Measurements from ENCODE around the gene COL18A1. TPM values are rescaled to one million over a fixed set of nuclear protein-coding genes. Genes with fewer than 3 reads are reported as not detected.

The COL18A1 gene
- polyA plus RNA-seq, 1 donor (not counting 4 experiments of a cell fraction or from before 2014, with no cell fraction given) = 13.0 TPM

- FAIRE-seq (no peak), DNase-seq (ENCODE audit: low read depth, low spot score) (no peak)
- no peaks in the 10 kb centered on the region for H3K4me1 ChIP-seq (ENCODE audit: control insufficient read depth, extremely low read depth, insufficient read depth, low read length)
- no peak overlapping the region for H3K4me2 ChIP-seq (ENCODE audit: control insufficient read depth, extremely low read depth, insufficient read depth, low read depth, low read length)
- H3K9ac ChIP-seq (ENCODE audit: control insufficient read depth, extremely low read depth, insufficient read depth, low read length) = no peak overlapping the region
- H3K79me2 ChIP-seq (ENCODE audit: control insufficient read depth, insufficient read depth, low read length) = no peaks in the 10 kb centered on the region
- H3K9me3 ChIP-seq (ENCODE audit: control insufficient read depth, low read depth, low read length) = no peaks in the 10 kb centered on the region
- no peak overlapping the region for H3K4me3 ChIP-seq (ENCODE audit: control insufficient read depth in 2 of 3, extremely low read depth in 1 of 3, insufficient read depth in 2 of 3, low read depth in 1 of 3, low read length in 3 of 3)
- no peak overlapping the region for H3K27ac ChIP-seq (ENCODE audit: control insufficient read depth, insufficient read depth, low read length)
- no peak overlapping the region for H2AFZ ChIP-seq (ENCODE audit: control insufficient read depth, low read length)
- H4K20me1 ChIP-seq (ENCODE audit: control insufficient read depth, extremely low read depth, insufficient read depth, low read length) = no peaks in the 10 kb centered on the region
- dilution Hi-C loops (cut with MboI; ENCODE audit: extremely low pct_ligation_motif_present, low sequenced_read_pairs) = no loop called here
- H3K27me3 ChIP-seq (ENCODE audit: control insufficient read depth, extremely low read depth, insufficient read depth, low read length) = no peaks in the 10 kb centered on the region
- peaks cover 0 to 4% of the 10 kb centered on the region in 2 experiments for H3K36me3 ChIP-seq (ENCODE audit: control insufficient read depth in 2 of 2, extremely low read depth in 1 of 2, insufficient read depth in 2 of 2, low read length in 2 of 2)
- no peaks in the 10 kb centered on the region for H3K9me1 ChIP-seq (ENCODE audit: control insufficient read depth, extremely low read depth, insufficient read depth, low read length)
- TF ChIP-seq CTCF (optimal IDR thresholded peaks at IDR 0.05 in 1 of 3, IDR thresholded peaks at IDR 0.05 in 1 of 3, conservative IDR thresholded peaks at IDR 0.05 in 1 of 3; ENCODE audit: extremely low read depth in 1 of 3, insufficient read depth in 2 of 3, low read length in 3 of 3) (no peak), EZH2 (IDR thresholded peaks at IDR 0.05; ENCODE audit: low read length) (no peak)
These were observed 113.8 kb downstream of the COL18A1 start for GRCh38 chr21:45518742-45519141.

DNA sequence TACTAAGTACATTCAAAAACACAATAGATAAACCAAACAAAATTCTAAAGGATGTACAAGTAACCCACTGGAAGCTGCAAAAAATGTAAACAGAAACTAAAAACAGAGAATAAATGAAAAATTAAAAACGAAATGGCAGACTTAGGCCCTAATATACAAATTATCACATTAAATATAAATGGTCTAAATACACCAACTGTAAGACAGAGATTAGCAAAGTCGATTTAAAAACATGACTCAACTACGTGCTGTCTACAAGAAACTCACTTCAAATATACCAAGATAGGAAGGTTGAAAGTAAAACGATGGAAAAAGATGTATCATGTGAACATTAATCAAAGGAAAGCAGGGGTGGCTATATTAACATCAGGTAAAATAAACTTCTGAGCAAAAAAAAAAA, 114.2 kb downstream of the COL18A1 start:
- H3K9me1 ChIP-seq (ENCODE audit: control insufficient read depth, extremely low read depth, insufficient read depth, low read length) = no peaks in the 10 kb centered on the region
- dilution Hi-C loops (cut with MboI; ENCODE audit: extremely low pct_ligation_motif_present, low sequenced_read_pairs) = no loop called here
- no peak for TF ChIP-seq EZH2 (IDR thresholded peaks at IDR 0.05; ENCODE audit: low read length)
- TF ChIP-seq CTCF (optimal IDR thresholded peaks at IDR 0.05 in 1 of 3, IDR thresholded peaks at IDR 0.05 in 1 of 3, conservative IDR thresholded peaks at IDR 0.05 in 1 of 3; ENCODE audit: extremely low read depth in 1 of 3, insufficient read depth in 2 of 3, low read length in 3 of 3) = no peak
- H2AFZ ChIP-seq (ENCODE audit: control insufficient read depth, low read length) = no peak overlapping the region
- no peaks in the 10 kb centered on the region for H4K20me1 ChIP-seq (ENCODE audit: control insufficient read depth, extremely low read depth, insufficient read depth, low read length)
- no peak overlapping the region for H3K4me2 ChIP-seq (ENCODE audit: control insufficient read depth, extremely low read depth, insufficient read depth, low read depth, low read length)
- no peaks in the 10 kb centered on the region for H3K9me3 ChIP-seq (ENCODE audit: control insufficient read depth, low read depth, low read length)
- FAIRE-seq (no peak), DNase-seq (ENCODE audit: low read depth, low spot score) (no peak)
- H3K4me1 ChIP-seq (ENCODE audit: control insufficient read depth, extremely low read depth, insufficient read depth, low read length) = no peaks in the 10 kb centered on the region
- no peak overlapping the region for H3K4me3 ChIP-seq (ENCODE audit: control insufficient read depth in 2 of 3, extremely low read depth in 1 of 3, insufficient read depth in 2 of 3, low read depth in 1 of 3, low read length in 3 of 3)
- no peak overlapping the region for H3K9ac ChIP-seq (ENCODE audit: control insufficient read depth, extremely low read depth, insufficient read depth, low read length)
- H3K27ac ChIP-seq (ENCODE audit: control insufficient read depth, insufficient read depth, low read length) = no peak overlapping the region
- H3K27me3 ChIP-seq (ENCODE audit: control insufficient read depth, extremely low read depth, insufficient read depth, low read length) = no peaks in the 10 kb centered on the region
- no peaks in the 10 kb centered on the region for H3K79me2 ChIP-seq (ENCODE audit: control insufficient read depth, insufficient read depth, low read length)
- peaks cover 0 to 3% of the 10 kb centered on the region in 2 experiments for H3K36me3 ChIP-seq (ENCODE audit: control insufficient read depth in 2 of 2, extremely low read depth in 1 of 2, insufficient read depth in 2 of 2, low read length in 2 of 2)

All from keratinocyte (primary cell).